ENCODE results near the gene ADAM11.
A peak's percentile ranks its signal among the peaks of the same experiment; 100 is the strongest.

ADAM11 gene

DNA sequence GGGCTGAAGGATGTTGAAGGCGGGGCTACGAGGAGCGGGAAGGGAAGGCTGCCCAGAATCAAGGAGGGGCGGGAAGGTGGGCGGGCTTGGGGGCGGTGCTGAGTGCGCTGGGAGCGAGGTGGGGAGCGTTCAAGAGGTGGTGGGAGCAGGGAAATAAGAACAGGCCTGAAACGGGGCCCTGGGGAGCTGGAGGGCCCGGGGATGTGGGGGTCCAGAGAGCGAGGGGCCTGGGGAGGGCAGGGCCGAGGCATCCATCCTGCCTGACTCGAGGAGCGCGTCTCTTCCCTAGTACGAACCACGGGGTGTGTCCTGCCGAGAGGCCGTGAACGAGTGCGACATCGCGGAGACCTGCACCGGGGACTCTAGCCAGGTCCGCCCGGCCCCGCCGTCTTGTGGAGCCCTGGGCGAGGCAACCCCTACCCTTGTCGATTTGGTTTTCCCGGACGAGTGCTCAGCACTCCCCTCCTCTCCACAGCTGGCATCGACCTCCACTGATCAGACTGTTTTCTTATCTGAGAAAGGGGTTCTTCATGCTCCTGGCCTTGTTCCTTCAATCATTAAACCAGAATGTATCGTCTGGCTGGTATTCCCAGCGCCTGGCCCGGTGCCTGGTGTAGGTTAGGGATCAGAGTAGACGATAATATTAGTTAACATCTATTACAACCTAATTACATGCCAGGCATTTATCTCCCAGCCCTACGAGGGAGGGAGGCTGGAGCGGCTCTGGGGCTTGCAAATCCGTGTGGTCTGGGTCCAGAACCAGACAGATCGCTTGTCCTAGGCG is 17.2 kb downstream of the ADAM11 start:
- DNase-seq: no peak

DNA sequence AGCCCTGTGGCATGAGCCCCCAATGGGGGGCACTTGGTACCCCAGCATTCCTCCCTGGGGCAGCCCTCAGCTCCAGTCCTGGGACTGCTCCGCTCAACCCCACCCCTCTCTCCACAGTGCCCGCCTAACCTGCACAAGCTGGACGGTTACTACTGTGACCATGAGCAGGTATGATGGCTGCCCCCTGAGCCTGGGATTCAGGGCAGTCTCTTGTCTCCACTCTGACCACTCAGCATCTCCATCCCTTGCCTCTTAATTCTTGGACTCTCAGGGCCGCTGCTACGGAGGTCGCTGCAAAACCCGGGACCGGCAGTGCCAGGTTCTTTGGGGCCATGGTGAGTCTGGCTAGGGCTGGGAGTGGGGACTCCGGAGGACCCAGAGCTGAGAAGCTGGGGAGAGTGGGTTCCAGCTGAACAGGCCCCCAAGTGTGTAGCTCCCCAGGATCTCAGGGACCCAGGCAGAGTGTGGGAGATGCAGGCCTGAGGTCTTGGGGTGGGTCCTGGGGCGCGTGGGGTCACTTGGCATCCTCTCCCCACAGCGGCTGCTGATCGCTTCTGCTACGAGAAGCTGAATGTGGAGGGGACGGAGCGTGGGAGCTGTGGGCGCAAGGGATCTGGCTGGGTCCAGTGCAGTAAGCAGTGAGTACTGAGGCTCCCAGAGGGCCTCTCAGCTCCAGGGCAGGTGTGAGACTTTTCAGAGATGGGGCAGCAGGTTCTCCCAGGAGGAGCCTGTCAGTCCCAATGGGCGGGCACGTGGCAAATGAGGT is 18.0 kb downstream of the ADAM11 start:
- no peak for DNase-seq

DNA sequence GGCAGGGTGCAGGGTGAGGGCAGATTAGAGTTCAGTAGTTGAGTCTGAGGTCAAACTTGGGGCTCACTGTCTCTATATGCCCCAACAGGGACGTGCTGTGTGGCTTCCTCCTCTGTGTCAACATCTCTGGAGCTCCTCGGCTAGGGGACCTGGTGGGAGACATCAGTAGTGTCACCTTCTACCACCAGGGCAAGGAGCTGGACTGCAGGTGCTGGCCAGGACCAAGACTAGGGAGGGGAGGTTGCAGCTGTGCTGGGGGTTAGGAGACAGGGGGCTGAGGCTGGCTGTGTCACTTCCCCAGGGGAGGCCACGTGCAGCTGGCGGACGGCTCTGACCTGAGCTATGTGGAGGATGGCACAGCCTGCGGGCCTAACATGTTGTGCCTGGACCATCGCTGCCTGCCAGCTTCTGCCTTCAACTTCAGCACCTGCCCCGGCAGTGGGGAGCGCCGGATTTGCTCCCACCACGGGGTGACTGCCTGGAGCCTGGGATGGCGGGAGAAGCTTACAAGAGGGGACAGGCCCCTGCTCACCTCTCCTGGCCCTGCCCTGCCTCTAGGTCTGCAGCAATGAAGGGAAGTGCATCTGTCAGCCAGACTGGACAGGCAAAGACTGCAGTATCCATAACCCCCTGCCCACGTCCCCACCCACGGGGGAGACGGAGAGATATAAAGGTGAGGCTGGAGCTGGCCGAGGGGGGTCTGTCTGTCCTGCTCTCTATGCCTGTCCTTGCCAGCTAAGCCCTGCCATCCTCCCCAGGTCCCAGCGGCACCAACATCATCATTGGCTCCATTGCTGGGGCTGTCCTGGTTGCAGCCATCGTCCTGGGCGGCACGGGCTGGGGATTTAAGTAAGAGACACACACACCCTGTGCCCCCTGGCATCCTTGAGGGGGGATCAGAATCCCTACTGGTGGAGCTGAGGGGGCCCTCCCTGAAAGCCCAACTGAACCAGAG is 18.9 kb downstream of the ADAM11 start:
- DNase-seq: no peak

DNA sequence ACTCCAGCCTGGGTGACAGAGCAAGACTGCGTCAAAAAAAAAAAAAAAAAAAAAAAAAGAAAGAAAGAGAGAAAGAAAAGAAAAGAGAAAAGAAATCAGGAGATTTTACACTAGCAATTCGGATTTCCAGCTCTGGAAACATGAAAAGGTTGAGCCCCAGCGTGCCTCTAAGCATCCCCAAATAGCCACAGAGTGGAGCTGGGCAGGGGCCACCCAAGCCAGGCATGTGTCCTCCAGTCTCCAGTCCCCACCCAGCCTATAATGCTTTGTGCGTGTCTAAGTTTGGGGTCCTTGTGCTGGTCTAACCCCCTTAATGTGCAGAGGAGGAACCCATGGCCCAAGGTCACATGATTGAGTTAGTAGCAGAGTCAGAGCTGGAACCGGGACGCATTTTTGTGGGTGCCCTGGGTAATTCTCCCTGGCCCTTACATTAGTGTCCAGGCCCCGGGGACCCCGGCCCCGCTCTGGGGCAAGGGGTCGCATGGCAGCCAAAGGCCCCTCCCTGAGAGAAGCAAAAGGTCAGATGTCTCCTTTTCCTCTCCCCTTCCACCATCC is 19.9 kb downstream of the ADAM11 start:
- no peak for DNase-seq

DNA sequence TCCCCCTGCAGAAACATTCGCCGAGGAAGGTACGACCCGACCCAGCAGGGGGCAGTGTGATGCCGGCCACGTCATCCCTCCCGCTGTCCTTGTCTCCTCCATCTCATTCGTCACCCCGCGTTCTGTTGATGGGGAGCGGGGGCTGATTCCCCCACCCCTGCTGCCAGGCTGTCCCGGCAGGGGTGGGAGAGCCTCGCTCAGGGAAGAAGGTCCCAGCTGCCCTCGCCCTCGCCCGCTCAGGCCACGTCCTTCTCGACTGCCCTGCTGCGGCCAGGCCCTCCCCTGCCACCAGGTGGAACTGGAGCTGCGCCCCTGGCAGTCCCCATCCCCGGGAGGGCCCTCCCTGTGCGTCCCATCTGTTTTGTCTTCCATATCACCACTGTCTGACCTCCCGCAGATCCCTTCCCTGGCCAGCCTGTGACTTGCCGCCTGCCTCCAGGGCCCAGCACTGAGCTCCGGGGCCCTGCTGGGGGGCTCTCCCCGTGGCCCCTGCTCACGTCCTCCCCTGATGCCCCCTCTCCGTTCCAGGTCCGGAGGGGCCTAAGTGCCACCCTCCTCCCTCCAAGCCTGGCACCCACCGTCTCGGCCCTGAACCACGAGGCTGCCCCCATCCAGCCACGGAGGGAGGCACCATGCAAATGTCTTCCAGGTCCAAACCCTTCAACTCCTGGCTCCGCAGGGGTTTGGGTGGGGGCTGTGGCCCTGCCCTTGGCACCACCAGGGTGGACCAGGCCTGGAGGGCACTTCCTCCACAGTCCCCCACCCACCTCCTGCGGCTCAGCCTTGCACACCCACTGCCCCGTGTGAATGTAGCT is 20.6 kb downstream of the ADAM11 start:
- peak; percentile 8 for DNase-seq

DNA sequence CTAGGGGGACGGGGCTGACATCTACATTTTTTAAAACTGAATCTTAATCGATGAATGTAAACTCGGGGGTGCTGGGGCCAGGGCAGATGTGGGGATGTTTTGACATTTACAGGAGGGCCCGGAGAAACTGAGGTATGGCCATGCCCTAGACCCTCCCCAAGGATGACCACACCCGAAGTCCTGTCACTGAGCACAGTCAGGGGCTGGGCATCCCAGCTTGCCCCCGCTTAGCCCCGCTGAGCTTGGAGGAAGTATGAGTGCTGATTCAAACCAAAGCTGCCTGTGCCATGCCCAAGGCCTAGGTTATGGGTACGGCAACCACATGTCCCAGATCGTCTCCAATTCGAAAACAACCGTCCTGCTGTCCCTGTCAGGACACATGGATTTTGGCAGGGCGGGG is 21.4 kb downstream of the ADAM11 start:
- no peak for DNase-seq

DNA sequence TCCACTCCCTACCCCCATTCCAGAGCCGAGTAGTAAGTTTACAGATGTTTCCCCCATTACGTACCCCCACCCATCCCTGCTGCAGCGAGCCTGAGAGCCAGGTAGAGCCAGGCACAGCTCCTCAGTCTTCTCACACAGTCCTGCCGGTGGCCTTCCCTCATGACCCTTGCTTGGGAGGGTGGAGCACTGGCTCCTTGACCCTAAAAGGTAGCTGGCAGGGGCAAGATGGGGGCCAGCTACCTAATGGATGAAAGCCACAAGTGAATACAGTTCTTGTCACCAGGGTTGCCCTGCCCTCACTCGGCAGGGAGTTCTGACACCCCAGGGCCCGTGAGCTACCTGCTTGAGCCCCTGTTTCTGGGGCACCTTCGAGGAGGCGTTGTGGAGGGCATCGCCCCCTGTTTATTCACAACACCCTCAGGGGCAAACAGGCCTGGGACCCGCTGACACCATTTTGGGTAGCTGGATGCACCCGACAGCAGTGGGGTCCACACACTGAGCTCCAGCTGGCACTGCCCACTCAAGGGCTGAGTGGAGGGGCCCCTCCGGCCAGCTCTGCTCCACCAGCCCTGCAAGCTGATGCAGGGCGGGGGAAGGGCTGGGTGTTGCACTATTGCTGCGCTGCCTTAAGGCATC is 22.2 kb downstream of the ADAM11 start:
- no peak for DNase-seq

DNA sequence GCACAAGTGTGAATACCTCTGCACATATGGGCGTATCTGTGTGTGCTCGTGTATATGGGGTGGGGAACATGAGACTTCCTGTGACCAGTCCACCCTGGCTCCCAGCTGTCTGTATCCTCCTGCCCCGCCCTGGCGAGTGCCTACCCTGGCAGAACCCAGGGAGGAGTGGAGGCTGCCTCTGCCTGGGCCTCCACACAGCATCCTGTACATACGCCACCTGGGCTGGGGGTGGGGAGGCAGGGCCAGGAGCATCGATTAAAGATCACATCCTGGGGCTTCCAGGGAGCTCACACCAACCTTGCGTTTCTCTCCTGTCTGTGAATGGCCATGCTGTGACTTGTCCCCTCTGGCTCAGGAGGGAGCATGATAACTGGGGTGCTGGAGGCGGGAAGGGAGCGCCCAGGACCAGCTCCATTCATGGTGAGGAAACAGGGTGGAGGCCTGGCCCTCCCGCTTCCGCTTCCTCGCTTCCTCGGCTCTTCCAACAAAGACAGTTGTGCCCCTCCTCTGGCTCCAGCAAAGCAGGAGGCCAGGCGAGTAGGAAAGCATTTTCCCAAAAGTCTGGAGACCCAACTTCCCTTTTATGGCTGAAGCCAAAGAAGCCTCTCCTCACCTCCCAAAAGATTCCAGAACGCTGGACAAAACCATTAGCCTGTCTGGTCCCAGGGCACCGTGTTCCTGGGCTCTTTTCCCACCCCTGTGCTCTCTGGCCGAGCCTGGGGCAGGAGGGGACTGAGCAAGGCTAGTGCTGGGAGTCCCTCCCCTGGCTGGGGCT is 22.9 kb downstream of the ADAM11 start:
- no peak for DNase-seq

DNA sequence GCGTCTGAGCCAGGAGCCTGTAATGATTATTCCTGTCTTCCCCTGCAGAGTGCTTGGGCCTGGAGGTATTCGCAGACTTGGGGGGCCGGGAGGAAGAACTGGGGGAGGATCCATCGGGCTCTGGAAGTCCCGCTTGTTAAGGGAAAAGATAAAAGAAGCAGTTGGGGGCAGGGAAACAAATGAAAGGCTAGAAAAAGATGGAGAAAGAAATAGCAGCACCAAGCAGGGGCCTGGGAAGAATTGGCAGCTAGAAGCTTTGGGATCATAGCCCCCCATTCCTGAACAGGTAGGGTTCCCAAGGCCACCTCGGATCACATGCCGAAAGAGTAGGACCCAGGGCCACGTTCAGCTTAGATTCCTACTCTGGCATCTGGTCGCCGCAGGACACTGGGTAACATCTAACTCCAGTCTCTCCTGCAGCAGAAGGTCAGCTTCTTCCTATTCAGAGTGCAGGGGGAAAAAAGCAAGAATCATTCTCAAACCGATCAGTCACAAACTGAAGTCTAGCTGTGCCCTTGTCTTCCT is 23.6 kb downstream of the ADAM11 start:
- no peak for DNase-seq

DNA sequence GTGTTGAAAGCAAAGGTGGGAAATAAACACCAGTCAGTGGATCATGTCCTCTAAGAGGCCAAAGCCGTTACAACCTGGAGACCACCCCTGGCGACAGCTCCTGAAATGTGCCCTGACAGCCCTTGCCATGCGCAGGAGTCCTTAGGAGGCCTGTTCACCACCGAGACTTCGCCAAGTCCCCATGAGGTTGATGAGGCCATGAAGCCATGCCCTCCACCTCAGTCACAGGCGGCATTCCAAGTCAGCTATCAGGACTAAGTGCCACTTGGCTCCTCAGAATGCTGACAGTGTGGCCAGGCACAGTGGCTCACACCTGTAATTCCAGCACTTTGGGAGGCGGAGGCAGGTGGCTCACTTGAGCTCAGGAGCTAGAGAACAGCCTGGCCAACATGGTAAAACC is 27.1 kb downstream of the ADAM11 start:
- no peak for DNase-seq

DNA sequence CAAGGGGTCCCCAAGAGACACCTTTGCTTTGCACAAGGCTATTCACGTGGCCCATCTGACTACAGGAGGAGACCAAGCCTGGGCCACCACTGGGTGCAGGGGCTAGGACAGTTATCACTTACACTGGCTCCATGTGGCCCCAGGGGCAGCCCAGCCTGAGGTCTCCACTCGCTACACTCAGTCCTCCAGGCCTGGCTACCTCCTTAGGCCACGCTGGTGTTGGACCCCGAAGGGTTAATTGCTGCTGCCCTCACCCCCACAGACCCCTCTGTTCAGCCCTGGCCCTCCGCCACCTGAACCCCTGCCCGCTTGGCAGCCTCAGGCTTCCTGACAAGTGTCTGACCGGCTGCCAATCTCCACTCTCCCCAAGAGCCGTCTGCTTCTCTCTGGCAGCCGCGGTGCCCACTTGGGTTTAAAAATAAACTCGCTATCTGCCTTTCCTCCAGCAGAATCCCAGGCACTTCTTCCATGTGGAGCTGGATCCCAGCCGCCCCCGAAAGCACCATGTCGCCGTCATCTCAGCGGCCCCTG is 27.8 kb downstream of the ADAM11 start:
- peak; percentile 89 for DNase-seq

DNA sequence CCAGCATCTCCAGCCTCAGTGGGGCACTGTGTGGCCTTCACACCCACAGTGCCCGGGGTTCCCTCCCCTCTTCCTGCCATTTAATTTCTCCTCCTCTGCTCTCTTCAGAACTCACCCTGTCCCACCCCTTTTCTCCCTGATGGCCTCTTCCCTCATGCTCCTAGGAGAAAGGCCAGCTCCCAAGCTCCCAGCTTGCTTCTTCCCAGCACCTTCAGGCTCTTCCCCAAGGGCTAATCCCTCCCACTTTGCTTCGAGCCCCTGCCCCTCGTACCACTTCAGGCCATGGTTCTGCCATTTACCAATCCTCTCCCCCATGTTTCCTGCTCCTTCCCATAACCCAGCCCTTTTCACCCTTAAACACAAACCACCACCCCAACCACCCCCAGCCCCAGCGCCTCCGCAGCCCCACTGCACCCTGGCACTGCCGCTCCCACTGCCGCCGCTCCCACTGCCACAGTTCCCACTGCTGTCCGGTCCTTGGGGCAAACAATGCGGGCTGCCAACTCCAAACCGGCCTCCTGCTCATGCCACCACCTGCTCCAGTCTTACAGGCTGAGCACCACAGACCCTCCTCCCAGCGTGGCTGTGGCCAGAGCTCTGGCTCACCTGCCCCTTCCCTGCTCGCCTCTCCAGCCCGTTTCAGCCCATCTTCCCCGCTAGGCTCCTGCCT is 28.6 kb downstream of the ADAM11 start:
- no peak for DNase-seq

DNA sequence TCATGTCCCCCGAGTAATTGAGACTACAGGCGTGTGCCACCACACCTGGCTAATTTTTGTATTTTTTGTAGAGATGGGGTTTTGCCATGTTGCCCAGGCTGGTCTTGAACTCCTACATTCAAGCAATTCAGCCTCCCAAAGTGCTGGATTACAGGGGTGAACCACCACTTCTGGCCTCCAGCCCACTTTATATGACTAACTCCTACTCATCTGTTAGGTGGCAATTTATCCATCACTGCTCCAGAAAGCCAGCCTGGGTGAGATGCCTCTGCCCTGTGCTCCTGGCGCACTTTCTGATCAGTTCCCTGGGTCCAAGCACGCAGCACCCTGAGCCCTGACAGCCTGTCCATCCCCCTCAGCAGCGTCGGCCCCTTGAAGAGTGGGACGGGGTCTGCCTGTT is 29.4 kb downstream of the ADAM11 start:
- no peak for DNase-seq

DNA sequence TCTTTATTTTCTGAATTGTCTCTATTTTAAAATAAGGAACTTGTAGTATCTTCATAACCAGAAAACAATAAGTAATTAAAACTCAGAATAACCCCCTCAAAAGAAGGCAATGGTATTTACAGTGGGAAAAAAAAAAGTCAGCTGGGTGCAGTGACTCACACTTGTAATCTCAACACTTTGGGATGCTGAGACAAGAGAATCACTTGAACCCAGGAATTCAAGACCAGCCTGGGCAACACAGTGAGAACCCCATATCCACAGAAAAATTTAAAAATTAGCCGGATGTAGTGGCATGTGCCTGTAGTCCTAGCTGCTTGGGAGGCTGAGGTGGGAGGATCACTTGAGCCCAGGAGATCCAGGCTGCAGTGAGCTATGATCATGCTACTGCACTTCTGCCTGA is 33.5 kb downstream of the ADAM11 start:
- DNase-seq: no peak

DNA sequence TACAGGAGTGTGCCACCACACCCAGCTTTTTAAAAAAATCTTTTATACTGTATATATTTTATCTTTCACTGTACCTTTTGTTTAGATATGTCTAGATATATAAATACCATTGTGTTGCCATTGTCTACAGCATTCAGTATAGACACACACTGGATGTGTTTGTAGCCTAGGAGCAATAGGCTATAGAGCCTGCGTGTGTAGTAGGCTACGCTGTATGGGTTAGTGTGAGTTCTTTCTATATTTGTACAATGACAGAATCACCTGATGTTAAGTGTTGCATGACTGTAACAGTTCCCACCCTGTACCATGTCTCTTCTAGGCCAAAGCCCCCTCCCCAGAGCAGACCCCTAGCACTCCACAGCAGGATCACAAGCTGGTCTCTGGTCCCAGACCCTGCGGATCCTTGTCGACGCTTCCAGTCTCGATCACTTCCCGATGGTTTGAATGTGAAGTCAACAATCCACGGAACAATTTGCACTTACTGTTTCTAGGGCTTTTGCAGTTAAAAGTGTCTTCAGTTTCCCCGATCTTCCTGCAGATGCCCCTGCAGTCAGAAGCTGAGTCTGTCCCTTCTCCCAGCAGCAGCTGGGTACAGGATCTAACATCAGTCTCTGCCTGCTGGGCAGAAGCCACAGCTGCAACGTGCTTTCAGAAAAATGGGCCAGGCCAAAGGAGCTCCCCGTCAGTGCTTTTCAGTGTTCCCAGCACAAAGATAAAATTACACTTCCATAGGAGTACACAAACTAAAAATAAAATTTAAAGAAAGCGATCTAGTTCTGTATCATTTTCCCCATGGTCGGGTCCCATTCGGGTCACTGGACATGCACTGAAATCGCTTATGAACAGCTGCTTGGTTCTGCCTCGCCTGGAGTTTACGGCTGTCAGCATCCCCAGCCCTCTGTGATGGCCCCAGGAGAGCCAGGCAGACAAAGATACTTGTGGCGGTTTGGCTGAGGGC is 35.4 kb downstream of the ADAM11 start:
- no peak for DNase-seq

DNA sequence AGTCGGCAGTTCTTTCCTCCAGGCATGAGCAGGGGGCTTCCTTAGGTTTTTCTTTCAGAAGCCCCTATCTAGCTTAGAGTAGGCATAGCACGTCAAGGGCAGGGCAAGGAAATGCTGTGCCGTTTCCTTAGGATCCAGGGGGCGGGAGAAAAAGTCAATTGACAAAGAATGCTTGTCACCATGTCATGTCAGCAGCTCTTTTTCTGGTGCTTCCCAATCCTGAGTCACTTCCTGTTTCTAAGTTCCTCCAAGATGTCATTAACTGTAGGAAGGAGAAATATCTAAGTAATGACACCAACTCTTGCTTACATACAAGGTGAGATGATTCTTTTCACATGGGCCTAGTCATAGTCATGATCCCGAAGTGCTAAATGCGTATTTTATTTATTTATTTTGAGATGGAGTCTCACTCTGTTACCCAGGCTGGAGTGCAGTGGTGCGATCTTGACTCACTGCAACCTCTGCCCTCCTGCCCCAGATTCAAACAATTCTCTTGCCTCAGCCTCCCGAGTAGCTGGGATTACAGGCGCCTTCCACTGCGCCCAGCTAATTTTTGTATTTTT is 36.1 kb downstream of the ADAM11 start:
- no peak for DNase-seq

DNA sequence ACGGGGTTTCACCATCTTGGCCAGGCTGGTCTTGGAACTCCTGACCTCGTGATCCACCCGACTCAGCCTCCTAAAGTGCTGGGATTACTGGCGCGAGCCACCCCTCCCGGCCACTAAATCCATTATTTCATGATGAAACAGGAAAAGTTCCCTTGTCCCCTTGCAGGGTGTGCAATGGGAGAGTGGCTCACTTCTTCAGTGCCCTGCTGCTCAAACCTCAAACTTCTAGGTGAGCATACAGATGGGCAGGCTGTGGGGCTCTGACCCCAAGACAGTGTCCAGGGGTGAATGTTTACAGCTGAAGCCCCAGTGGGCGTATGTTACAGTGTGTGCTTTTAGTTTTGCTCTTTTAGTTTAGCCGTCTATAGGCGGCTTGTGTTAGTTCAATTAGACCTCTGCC is 36.6 kb downstream of the ADAM11 start:
- DNase-seq: no peak

DNA sequence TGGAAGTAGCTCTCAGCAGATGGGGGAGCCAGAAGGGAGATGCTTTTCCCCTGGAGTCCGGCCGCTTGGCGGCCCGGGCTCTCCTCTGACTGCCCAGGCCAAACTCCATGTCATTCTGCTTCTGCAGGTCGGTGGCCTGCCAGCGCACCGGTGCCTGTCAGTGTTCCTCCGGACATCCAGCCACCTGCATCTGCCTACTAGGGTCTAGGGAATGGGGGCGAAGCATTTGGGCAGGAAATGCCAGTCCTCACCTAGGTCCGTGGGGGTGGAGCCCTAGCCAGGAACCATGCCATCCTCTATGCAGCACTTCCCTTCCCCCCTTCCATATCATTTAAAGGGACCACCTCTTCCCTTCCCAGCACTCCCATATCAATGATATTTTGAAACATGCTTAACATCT is 37.1 kb downstream of the ADAM11 start:
- no peak for DNase-seq
